Smooth muscle cell (in vitro differentiated cells): Measurements from ENCODE around the gene SAMD9. TPM values are rescaled to one million over a fixed set of nuclear protein-coding genes. Genes with fewer than 3 reads are reported as not detected.
"Not testable (repeated sequence)": the region's sequence is repeated elsewhere in the genome, so short reads cannot be mapped to it uniquely, and the experiment has no call there.

Experiments
- DNase-seq: peaks from one replicate; lab custom pipeline; 2025; ENCODE audit not compliant: unreplicated experiment; lab: John Stamatoyannopoulos, UW
- H2AFZ ChIP-seq: fragments of 200-600 bp; sonication (generic); 2 replicates; pipeline ENCODE4 v1.6.0; 2016; ENCODE audit warnings: antibody characterized with exemption, low read depth, mild to moderate bottlenecking
- H3F3A ChIP-seq: fragments of 200-600 bp; sonication (generic); 2 replicates; pipeline ENCODE4 v1.6.0; 2017; ENCODE audit warnings: antibody characterized with exemption, low read depth
- H3K27ac ChIP-seq: fragments of 200-600 bp; sonication (generic); 2 replicates; pipeline ENCODE4 v1.5.1; 2016; ENCODE audit warnings: low read depth, mild to moderate bottlenecking
- H3K27me3 ChIP-seq: fragments of 200-600 bp; sonication (generic); 2 replicates; pipeline ENCODE4 v1.6.1; 2016; ENCODE audit warnings: low read depth, mild to moderate bottlenecking
- H3K36me3 ChIP-seq: fragments of 200-600 bp; sonication (generic); 2 replicates; pipeline ENCODE4 v1.5.1; 2016; ENCODE audit warnings: low read depth
- H3K4me1 ChIP-seq: fragments of 200-600 bp; sonication (generic); 2 replicates; pipeline ENCODE4 v1.5.1; 2016; ENCODE audit warnings: low read depth
- H3K4me2 ChIP-seq: fragments of 200-600 bp; sonication (generic); 2 replicates; pipeline ENCODE4 v1.6.0; 2016; ENCODE audit warnings: mild to moderate bottlenecking
- H3K4me3 ChIP-seq: fragments of 200-600 bp; sonication (generic); 2 replicates; pipeline ENCODE4 v1.5.1; 2016; ENCODE audit warnings: mild to moderate bottlenecking
- H3K79me2 ChIP-seq: fragments of 200-600 bp; sonication (generic); 2 replicates; pipeline ENCODE4 v1.6.0; 2016; ENCODE audit warnings: low read depth, mild to moderate bottlenecking
- H3K9ac ChIP-seq: fragments of 200-600 bp; sonication (generic); 2 replicates; pipeline ENCODE4 v1.6.0; 2016; ENCODE audit warnings: low read depth
- H3K9me3 ChIP-seq: fragments of 200-600 bp; sonication (generic); replicated peaks from 2 replicates; pipeline ENCODE4 v1.5.1; 2016; ENCODE audit warnings: low read depth
- H4K20me1 ChIP-seq: fragments of 200-600 bp; sonication (generic); 2 replicates; pipeline ENCODE4 v1.6.0; 2016; ENCODE audit warnings: low read depth
- CTCF ChIP-seq: fragments of 200-600 bp; sonication (generic); IDR thresholded peaks from 2 replicates; pipeline ENCODE4 v1.5.1; 2017; ENCODE audit warnings: borderline replicate concordance, mild to moderate bottlenecking, antibody characterized with exemption; ENCODE audit not compliant: insufficient read depth, poor library complexity, severe bottlenecking
- WGBS: methylation state at CpG from one replicate; pipeline ENCODE4 v1.1.7; 2016; ENCODE audit warnings: low lambda C conversion rate; 5-methylcytosine and 5-hydroxymethylcytosine counted together
- polyA plus RNA-seq: library from polyadenylated mRNA; unstranded; fragments of >200 nt; fragmentation: Nextera tagmentation; extraction: Ambion mirVana; gene quantifications from 2 replicates; pipeline ENCODE4 v1.2.1, GENCODE V29; 2016
- total RNA-seq: library from RNA; depleted of rRNA; stranded (reverse); fragments of >200 nt; gene quantifications from 2 replicates; pipeline ENCODE4 v1.2.3, GENCODE V29; 2014

The SAMD9 gene
- total and polyA plus RNA-seq, 2 experiments from 2014 or later = 0.26 to 1.8 TPM

- H3K9me3 ChIP-seq = peaks cover 3% of the 10 kb centered on the region
- H3F3A ChIP-seq = no peaks in the 10 kb centered on the region
- no peak overlapping the region for H2AFZ ChIP-seq
- H3K9ac ChIP-seq = no peak overlapping the region
- no peaks in the 10 kb centered on the region for H3K4me1 ChIP-seq
- H3K4me3 ChIP-seq = no peak overlapping the region
- no peak overlapping the region for H3K27ac ChIP-seq
- no peak overlapping the region for H3K4me2 ChIP-seq
- no peak for DNase-seq
- no peaks in the 10 kb centered on the region for H3K36me3 ChIP-seq
- TF ChIP-seq CTCF = no peak
- H3K27me3 ChIP-seq = peaks cover 5% of the 10 kb centered on the region
- H4K20me1 ChIP-seq = no peaks in the 10 kb centered on the region
- no peaks in the 10 kb centered on the region for H3K79me2 ChIP-seq
- WGBS = 92% methylated on average over 5 of the region's 5 CpGs
These were observed 56.9 kb downstream of the SAMD9 start for GRCh38 chr7:93060865-93061264.

- Histone ChIP-seq H3F3A (no peaks in the 10 kb centered on the region), H3K4me2 (no peak overlapping the region), H4K20me1 (no peaks in the 10 kb centered on the region), H3K4me1 (peaks cover 3% of the 10 kb centered on the region), H3K4me3 (no peak overlapping the region), H3K9ac (no peak overlapping the region), H2AFZ (no peak overlapping the region), H3K27ac (no peak overlapping the region), H3K27me3 (peaks cover 5% of the 10 kb centered on the region), H3K79me2 (no peaks in the 10 kb centered on the region), H3K36me3 (no peaks in the 10 kb centered on the region), H3K9me3 (no peaks in the 10 kb centered on the region)
- DNase-seq = no peak
- no peak for TF ChIP-seq CTCF
- 86% methylated on average over 6 of the region's 6 CpGs for WGBS
These were observed 57.8 kb downstream of the SAMD9 start for GRCh38 chr7:93060025-93060424.

GRCh38 chr7:93056621-93057020 is 61.2 kb downstream of the SAMD9 start:
- not testable (repeated sequence) for H3K9ac ChIP-seq, H3K79me2 ChIP-seq, H3F3A ChIP-seq, H3K9me3 ChIP-seq, H3K27ac ChIP-seq, DNase-seq, H3K36me3 ChIP-seq, H3K4me3 ChIP-seq, H4K20me1 ChIP-seq, H3K4me2 ChIP-seq, H3K27me3 ChIP-seq, H3K4me1 ChIP-seq, H2AFZ ChIP-seq
- 96% methylated on average over 1 of the region's 1 CpG for WGBS

- Histone ChIP-seq H3K9ac (no peak overlapping the region), H3K4me3 (no peak overlapping the region), H3K36me3 (no peaks in the 10 kb centered on the region), H3K79me2 (no peaks in the 10 kb centered on the region), H3K4me2 (peak overlapping the region; percentile 7), H3K4me1 (peaks cover 3% of the 10 kb centered on the region), H4K20me1 (no peaks in the 10 kb centered on the region), H3K27me3 (no peaks in the 10 kb centered on the region), H3K27ac (no peak overlapping the region), H3K9me3 (no peaks in the 10 kb centered on the region), H2AFZ (no peak overlapping the region), H3F3A (no peaks in the 10 kb centered on the region)
- no peak for DNase-seq
- peak; percentile 88 for TF ChIP-seq CTCF
- WGBS = 4% methylated on average over 5 of the region's 5 CpGs
These were observed 62.2 kb downstream of the SAMD9 start for GRCh38 chr7:93055543-93056107.
